ENCODE measurements around the gene RAD23A.

GRCh38 chr19:12990853-12991252 is 45.2 kb downstream of the RAD23A start:
- TF ChIP-seq CTCF (IDR thresholded peaks at IDR 0.05) (no peak), POLR2A (IDR thresholded peaks at IDR 0.05) (no peak)
